K562 (cell line): ENCODE measurements around the gene LIPF. TPM values are rescaled to one million over a fixed set of nuclear protein-coding genes. Genes with fewer than 3 reads are reported as not detected.

Experiments used
- ATAC-seq: fragments of 200-7000 bp; cut with Tn5 transposase; 3 replicates; pipeline ENCODE4 v1.9.1; 2020; ENCODE audit warnings: moderate library complexity
- BruUV-seq: library from RNA; stranded (reverse); fragments of 400-500 nt; replicated peaks from 2 replicates; lab custom pipeline; 2021; lab: Mats Ljungman, UMichigan
- CTCF ChIA-PET: fragments of 300-600 bp; formaldehyde crosslinking; extraction: SDS; loops from one replicate; lab custom pipeline; 2021; ENCODE audit warnings: low intra/inter-chr PET ratio; lab: Yijun Ruan, JAX
- POLR2A ChIA-PET: fragments of 300-600, 350-650 bp; sonication (Branson Sonifier 250); formaldehyde crosslinking; extraction: SDS; loops from one replicate; lab custom pipeline; 2021; ENCODE audit warnings: antibody characterized with exemption, inconsistent platforms; lab: Yijun Ruan, JAX
- DNase-seq, 4 experiments: peaks; one replicate each; pipeline versions ENCODE4 v3.0.0 to v3.0.0-alpha.2; 2011 to 2018; ENCODE audit warnings: low spot score in 3 of 4, mixed read lengths in 3 of 4; ENCODE audit errors: extremely low read depth in 1 of 4
- FAIRE-seq: peaks from 2 replicates; lab custom pipeline; 2011; peaks lifted over from hg19 to GRCh38; lab: Jason Lieb, UNC
- H2AFZ ChIP-seq: 2 replicates; pipeline ENCODE4 v1.6.0; 2011; ENCODE audit warnings: low read depth, low read length, control low read depth, inconsistent platforms
- H3K27ac ChIP-seq: fragments of 200-600 bp; 3 replicates; pipeline ENCODE4 v1.8.0; 2011; ENCODE audit warnings: low read depth, mild to moderate bottlenecking, control low read depth, inconsistent platforms, low read length, moderate library complexity, mixed read lengths; ENCODE audit errors: extremely low read depth
- H3K27me3 ChIP-seq, 2 experiments: fragments of 300-600 bp in 1 of 2; 2 replicates in 1 of 2; 3 replicates in 1 of 2; pipeline versions ENCODE4 v1.6.0 to v1.8.0; 2011; ENCODE audit warnings: inconsistent platforms in 2 of 2, low read length in 2 of 2, mild to moderate bottlenecking in 1 of 2, mixed read lengths in 1 of 2, moderate library complexity in 1 of 2; ENCODE audit not compliant: control insufficient read depth in 2 of 2, insufficient read depth in 2 of 2
- H3K36me3 ChIP-seq: fragments of 300-600 bp; 3 replicates; pipeline ENCODE4 v1.8.0; 2011; ENCODE audit warnings: mild to moderate bottlenecking, low read length, inconsistent platforms; ENCODE audit not compliant: control insufficient read depth, insufficient read depth
- H3K4me1 ChIP-seq, 2 experiments: fragments of 200-600 bp in 1 of 2; replicated peaks in 1 of 2; 2 replicates in 1 of 2; 3 replicates in 1 of 2; pipeline versions ENCODE4 v1.5.1 to v1.8.0; 2011; ENCODE audit warnings: inconsistent platforms in 2 of 2, low read length in 2 of 2, mild to moderate bottlenecking in 1 of 2, mixed read lengths in 1 of 2, moderate library complexity in 1 of 2; ENCODE audit not compliant: control insufficient read depth in 2 of 2, insufficient read depth in 2 of 2
- H3K4me2 ChIP-seq: 2 replicates; pipeline ENCODE4 v1.6.1; 2011; ENCODE audit warnings: low read length, control low read depth, inconsistent platforms, mixed read lengths; ENCODE audit not compliant: insufficient read depth
- H3K4me3 ChIP-seq: fragments of 200-600 bp; sonication (generic), shearing (Covaris generic); 2 replicates; pipeline ENCODE4 v1.5.1; 2016; ENCODE audit warnings: control low read depth, inconsistent platforms
- H3K79me2 ChIP-seq: fragments of 200-600 bp; 3 replicates; pipeline ENCODE4 v1.8.0; 2011; ENCODE audit warnings: low read length, inconsistent platforms; ENCODE audit not compliant: control insufficient read depth, insufficient read depth
- H3K9ac ChIP-seq, 2 experiments: 2 replicates each; pipeline versions ENCODE4 v1.6.0 to v1.6.1; 2011; ENCODE audit warnings: low read depth in 2 of 2, low read length in 2 of 2, control low read depth in 1 of 2, inconsistent platforms in 1 of 2, mild to moderate bottlenecking in 1 of 2, mixed read lengths in 1 of 2; ENCODE audit not compliant: insufficient read depth in 1 of 2
- H3K9me1 ChIP-seq: one replicate; pipeline ENCODE4 v1.6.0; 2011; ENCODE audit warnings: inconsistent platforms, mild to moderate bottlenecking, low read length, moderate library complexity; ENCODE audit not compliant: control insufficient read depth, insufficient read depth
- H3K9me3 ChIP-seq: replicated peaks from 2 replicates; pipeline ENCODE4 v1.5.1; 2011; ENCODE audit warnings: low read depth, low read length, inconsistent platforms; ENCODE audit not compliant: control insufficient read depth, insufficient read depth
- H4K20me1 ChIP-seq: replicated peaks from 2 replicates; pipeline ENCODE4 v1.6.1; 2011; ENCODE audit warnings: low read length, inconsistent platforms, mixed read lengths; ENCODE audit not compliant: control insufficient read depth, insufficient read depth
- HLTF ChIP-seq: fragments of 450-650 bp; IDR thresholded peaks from 2 replicates; pipeline ENCODE4 v1.6.1; 2016
- JUND ChIP-seq, 2 experiments: IDR thresholded peaks; 2 replicates in 1 of 2; 3 replicates in 1 of 2; pipeline ENCODE4 v1.6.1; 2011; ENCODE audit warnings: borderline replicate concordance in 2 of 2, low read depth in 2 of 2, low read length in 2 of 2, improper control_type of control experiment in 1 of 2, missing biosample characterization in 1 of 2, missing genetic modification characterization in 1 of 2, missing genetic modification reagents in 1 of 2
- NFATC3 ChIP-seq: fragments of 450-650 bp; IDR thresholded peaks from 2 replicates; pipeline ENCODE4 v1.6.1; 2017; ENCODE audit warnings: mild to moderate bottlenecking
- PTTG1 ChIP-seq: fragments of 450-650 bp; IDR thresholded peaks from 2 replicates; pipeline ENCODE4 v1.6.1; 2016; ENCODE audit warnings: low read depth, mild to moderate bottlenecking, missing genetic modification characterization, missing compliant biosample characterization
- SMAD2 ChIP-seq: fragments of 150-350 bp; IDR thresholded peaks from 2 replicates; pipeline ENCODE4 v1.6.1; 2014; ENCODE audit warnings: low read depth, mild to moderate bottlenecking, low read length
- SMAD4 ChIP-seq: fragments of 250-450 bp; sonication (Bioruptor Pico); conservative IDR thresholded peaks from 2 replicates; pipeline ENCODE4 v1.8.0; 2021; ENCODE audit warnings: inconsistent platforms, mild to moderate bottlenecking, moderate library complexity
- SRSF9 ChIP-seq: fragments of 200-400 bp; formaldehyde crosslinking; IDR thresholded peaks from 2 replicates; pipeline ENCODE4 v1.6.1; 2017; ENCODE audit warnings: low read depth, low read length, borderline replicate concordance
- ZNF12 ChIP-seq: sonication (generic); formaldehyde crosslinking; IDR thresholded peaks from 2 replicates; pipeline ENCODE4 v1.4.0; 2020; ENCODE audit warnings: mild to moderate bottlenecking, missing genetic modification reagents
- ZNF77 ChIP-seq: fragments of 250-450 bp; sonication (Bioruptor Pico); IDR thresholded peaks from 2 replicates; pipeline ENCODE4 v1.5.0; 2020
- whole genome bisulfite sequencing: fragments of 100-300 bp; shearing (Covaris generic); methylation state at CpG from one replicate; pipeline ENCODE4 v1.1.6; 2016; ENCODE audit warnings: low coverage, mixed read lengths; ENCODE audit not compliant: insufficient coverage; ENCODE audit errors: missing lambda C conversion rate; 5-methylcytosine and 5-hydroxymethylcytosine counted together
- in situ Hi-C: fragments of 300-500 bp; cut with MboI; formaldehyde crosslinking; loops from 4 replicates; pipeline ENCODE4 v1.15.0; 2018; ENCODE audit warnings: inconsistent platforms, mixed read lengths
- intact Hi-C: fragments of 100-400 bp; cut with micrococcal nuclease; formaldehyde crosslinking; loops from 2 replicates; pipeline ENCODE4 v1.14.2; 2022
- polyA plus RNA-seq, 8 experiments: library from polyadenylated mRNA; depleted of rRNA in 4 of 8; stranded (reverse) in 5 of 8; unstranded in 3 of 8; fragments of >200 nt; fragmentation: Nextera tagmentation in 2 of 8; fragmentation: Illumina TruSeq in 1 of 8; extraction: Ambion mirVana in 2 of 8; extraction: Trizol in 1 of 8; gene quantifications; 2 replicates each; pipeline versions ENCODE4 v1.2.1 to v1.2.3, GENCODE V29; 2011 to 2014; ENCODE audit warnings: inconsistent platforms in 1 of 8, missing spikeins in 1 of 8
- total RNA-seq, 7 experiments: library from RNA; depleted of rRNA in 6 of 7; stranded (reverse); fragments of >200 nt in 6 of 7; fragmentation: Illumina TruSeq in 2 of 7; extraction: Trizol in 2 of 7; gene quantifications; 2 replicates each; pipeline versions ENCODE4 v1.2.1 to v1.2.3, GENCODE V29; 2011 to 2021; ENCODE audit warnings: low replicate concordance in 1 of 7

LIPF gene
- total and polyA plus RNA-seq, 9 of the 15 experiments (the other 6 are each of a cell fraction or from before 2014, with no cell fraction given): not detected

- no peaks in the 10 kb centered on the region for H3K79me2 ChIP-seq
- 0% methylated on average over 1 of the region's 2 CpGs for WGBS
- intact Hi-C loops: no loop called here
Measured at GRCh38 chr10:88647061-88647615, 17.1 kb upstream of the LIPF start.

GRCh38 chr10:88651101-88651551, 13.1 kb upstream of the LIPF start:
- H3K27ac ChIP-seq: no peak overlapping the region
- BruUV-seq: no TSS peak
- H3K9me1 ChIP-seq: no peaks in the 10 kb centered on the region
- no peaks in the 10 kb centered on the region for H3K36me3 ChIP-seq
- POLR2A ChIA-PET: no interaction called here
- no peaks in the 10 kb centered on the region for H3K27me3 ChIP-seq
- H3K4me2 ChIP-seq: no peak overlapping the region
- H3K79me2 ChIP-seq: no peaks in the 10 kb centered on the region
- CTCF ChIA-PET: no interaction called here
- H2AFZ ChIP-seq: no peak overlapping the region
- TF ChIP-seq HLTF (no peak), ZNF77 (no peak), NFATC3 (no peak), SMAD4 (CRISPR knock-in tag) (no peak), JUND (IDR thresholded peaks at IDR 0.05; ENCODE audit: borderline replicate concordance, low read depth, low read length) (no peak), JUND (tag; IDR thresholded peaks at IDR 0.05; ENCODE audit: borderline replicate concordance, low read depth, low read length) (no peak), PTTG1 (tag) (no peak), ZNF12 (no peak)
- no peak overlapping the region for H3K9ac ChIP-seq
- DNase-seq: no peak
- intact Hi-C loops (no loop called here), in situ Hi-C loops (no loop called here)
- H3K4me3 ChIP-seq: no peak overlapping the region
- H4K20me1 ChIP-seq: no peaks in the 10 kb centered on the region
- H3K4me1 ChIP-seq: no peaks in the 10 kb centered on the region
- H3K9me3 ChIP-seq: no peaks in the 10 kb centered on the region
- ATAC-seq: no peak
- no peak for FAIRE-seq

More at GRCh38 chr10:88647061-88647615, 17.1 kb upstream of the LIPF start:
- no peaks in the 10 kb centered on the region for H4K20me1 ChIP-seq
- TF ChIP-seq SMAD2: no peak
- no peak for TF ChIP-seq SRSF9
- TF ChIP-seq, all 486 proteins: peak for 0
- Histone ChIP-seq H2AFZ (no peak overlapping the region), H3K27me3 (no peaks in the 10 kb centered on the region), H3K27ac (no peak overlapping the region), H3K4me1 (no peaks in the 10 kb centered on the region), H3K36me3 (no peaks in the 10 kb centered on the region), H3K9me3 (no peaks in the 10 kb centered on the region), H3K9me1 (no peaks in the 10 kb centered on the region), H3K9ac (no peak overlapping the region), H3K4me2 (no peak overlapping the region), H3K4me3 (no peak overlapping the region)
- BruUV-seq: no TSS peak
- DNase-seq: no peak
- ChIA-PET POLR2A (no interaction called here), CTCF (no interaction called here)
- no peak for FAIRE-seq
- in situ Hi-C loops: no loop called here
- no peak for ATAC-seq
